Mammary epithelial cell (primary cell): ENCODE measurements around the gene IPO9.

Experiments
- CTCF ChIP-seq, 2 donors: IDR thresholded peaks in 1 of 2; conservative IDR thresholded peaks in 1 of 2; 2 replicates each; pipeline ENCODE4 v1.5.1; 2011 to 2012; ENCODE audit warnings: inconsistent platforms in 2 of 2, low read length in 2 of 2, mild to moderate bottlenecking in 2 of 2, control low read depth in 1 of 2, low read depth in 1 of 2; ENCODE audit not compliant: insufficient read depth in 1 of 2; ENCODE audit errors: extremely low read depth in 1 of 2
- EZH2 ChIP-seq: IDR thresholded peaks from 2 replicates; pipeline ENCODE4 v1.6.1; 2012; ENCODE audit warnings: low read length, inconsistent platforms, borderline replicate concordance

GRCh38 chr1:201779351-201779880 lies 49.5 kb upstream of the IPO9 start:
- no peak for TF ChIP-seq CTCF (conservative IDR thresholded peaks at IDR 0.05 in 1 of 2, IDR thresholded peaks at IDR 0.05 in 1 of 2; ENCODE audit: extremely low read depth in 1 of 2, insufficient read depth in 1 of 2, low read depth in 1 of 2, low read length in 2 of 2)
- TF ChIP-seq EZH2, result no peak
